HepG2 (cell line): ENCODE measurements around the gene FOXK2. TPM values are rescaled to one million over a fixed set of nuclear protein-coding genes. Genes with fewer than 3 reads are reported as not detected.

Source experiments
- FOXK2 ChIP-seq: fragments of 450-650 bp; IDR thresholded peaks from 2 replicates; pipeline ENCODE4 v1.6.1; 2016
- KMT2B ChIP-seq: IDR thresholded peaks from 2 replicates; pipeline ENCODE4 v1.6.1; 2016; ENCODE audit warnings: missing genetic modification reagents, missing compliant biosample characterization
- MAFK ChIP-seq, 2 experiments: IDR thresholded peaks in 1 of 2; conservative IDR thresholded peaks in 1 of 2; 2 replicates each; pipeline ENCODE4 v1.6.1; 2011; ENCODE audit warnings: improper control_type of control experiment in 2 of 2, low read length in 2 of 2
- MTA1 ChIP-seq: sonication (generic); formaldehyde crosslinking; IDR thresholded peaks from 2 replicates; pipeline ENCODE4 v1.4.0; 2020; ENCODE audit warnings: missing genetic modification reagents, mild to moderate bottlenecking, borderline replicate concordance
- MZF1 ChIP-seq: sonication (generic); formaldehyde crosslinking; IDR thresholded peaks from 2 replicates; pipeline ENCODE4 v1.8.1; 2023; ENCODE audit warnings: mild to moderate bottlenecking, missing genetic modification reagents, borderline replicate concordance
- NCOA1 ChIP-seq: sonication (generic); formaldehyde crosslinking; IDR thresholded peaks from 2 replicates; pipeline ENCODE4 v1.9.0; 2021; ENCODE audit warnings: missing genetic modification reagents
- PAF1 ChIP-seq: IDR thresholded peaks from 2 replicates; pipeline ENCODE4 v1.6.1; 2016; ENCODE audit warnings: missing genetic modification reagents, missing compliant biosample characterization
- PRMT3 ChIP-seq: sonication (generic); formaldehyde crosslinking; IDR thresholded peaks from 2 replicates; pipeline ENCODE4 v1.8.1; 2022; ENCODE audit warnings: low read depth, mild to moderate bottlenecking, moderate library complexity, missing genetic modification reagents, borderline replicate concordance
- SMARCC2 ChIP-seq: fragments of 450-650 bp; IDR thresholded peaks from 2 replicates; pipeline ENCODE4 v1.6.1; 2017; ENCODE audit warnings: antibody characterized with exemption, mild to moderate bottlenecking
- SNRNP70 ChIP-seq: fragments of 200-400 bp; formaldehyde crosslinking; IDR thresholded peaks from 2 replicates; pipeline ENCODE4 v1.6.1; 2017; ENCODE audit warnings: mild to moderate bottlenecking, low read depth, low read length, moderate library complexity
- ZNF230 ChIP-seq: sonication (generic); formaldehyde crosslinking; IDR thresholded peaks from 2 replicates; pipeline ENCODE4 v1.4.0; 2020; ENCODE audit warnings: mild to moderate bottlenecking, missing genetic modification reagents
- ZNF30 ChIP-seq: sonication (generic); formaldehyde crosslinking; IDR thresholded peaks from 2 replicates; pipeline ENCODE4 v1.5.0; 2020; ENCODE audit warnings: mild to moderate bottlenecking, missing genetic modification reagents
- ZNF343 ChIP-seq: sonication (generic); formaldehyde crosslinking; IDR thresholded peaks from 2 replicates; pipeline ENCODE4 v1.4.0; 2020; ENCODE audit warnings: mild to moderate bottlenecking, missing genetic modification reagents
- ZNF451 ChIP-seq: sonication (generic); formaldehyde crosslinking; IDR thresholded peaks from 2 replicates; pipeline ENCODE4 v1.5.0; 2020; ENCODE audit warnings: mild to moderate bottlenecking, missing genetic modification reagents
- ZNF546 ChIP-seq: sonication (generic); formaldehyde crosslinking; conservative IDR thresholded peaks from 2 replicates; pipeline ENCODE4 v1.8.1; 2023; ENCODE audit warnings: mild to moderate bottlenecking, missing genetic modification reagents
- ZNF562 ChIP-seq: sonication (generic); formaldehyde crosslinking; IDR thresholded peaks from 2 replicates; pipeline ENCODE4 v1.8.0; 2022; ENCODE audit warnings: missing genetic modification reagents, borderline replicate concordance
- polyA plus RNA-seq, 8 experiments: library from polyadenylated mRNA; depleted of rRNA in 3 of 8; stranded (reverse) in 7 of 8; unstranded in 1 of 8; fragments of >200 nt; fragmentation: Illumina TruSeq in 4 of 8; extraction: Trizol in 4 of 8; gene quantifications; 2 replicates each; pipeline versions ENCODE4 v1.2.1 to v1.2.3, GENCODE V29; 2011 to 2016; ENCODE audit warnings: low read depth in 4 of 8, missing spikeins in 1 of 8, mixed read lengths in 1 of 8; ENCODE audit not compliant: insufficient read depth in 1 of 8
- total RNA-seq, 5 experiments: library from RNA; depleted of rRNA; stranded (reverse); fragments of >200 nt; fragmentation: Illumina TruSeq; extraction: Trizol; gene quantifications; 2 replicates each; pipeline ENCODE4 v1.2.3, GENCODE V29; 2016; ENCODE audit warnings: low read depth in 1 of 5
- TF ChIP-seq, protein P1 (sequence below): sonication (generic); formaldehyde crosslinking; IDR thresholded peaks from 2 replicates; pipeline ENCODE4 v1.5.1; 2020; ENCODE audit warnings: missing genetic modification reagents, mild to moderate bottlenecking, borderline replicate concordance
- TF ChIP-seq, protein P2 (sequence below): sonication (generic); formaldehyde crosslinking; IDR thresholded peaks from 2 replicates; pipeline ENCODE4 v1.9.0; 2021; ENCODE audit warnings: missing genetic modification reagents, mild to moderate bottlenecking, borderline replicate concordance
- TF ChIP-seq, protein P3 (sequence below): sonication (generic); formaldehyde crosslinking; IDR thresholded peaks from 2 replicates; pipeline ENCODE4 v1.5.0; 2020; ENCODE audit warnings: mild to moderate bottlenecking, missing genetic modification reagents
- TF ChIP-seq, protein P4 (sequence below): sonication (generic); formaldehyde crosslinking; IDR thresholded peaks from 2 replicates; pipeline ENCODE4 v1.9.0; 2021; ENCODE audit warnings: missing genetic modification reagents, borderline replicate concordance

Gene FOXK2
- total and polyA plus RNA-seq, 2 of the 13 experiments (the other 11 are each of a cell fraction or from before 2014, with no cell fraction given) = 67.1 to 67.2 TPM

DNA sequence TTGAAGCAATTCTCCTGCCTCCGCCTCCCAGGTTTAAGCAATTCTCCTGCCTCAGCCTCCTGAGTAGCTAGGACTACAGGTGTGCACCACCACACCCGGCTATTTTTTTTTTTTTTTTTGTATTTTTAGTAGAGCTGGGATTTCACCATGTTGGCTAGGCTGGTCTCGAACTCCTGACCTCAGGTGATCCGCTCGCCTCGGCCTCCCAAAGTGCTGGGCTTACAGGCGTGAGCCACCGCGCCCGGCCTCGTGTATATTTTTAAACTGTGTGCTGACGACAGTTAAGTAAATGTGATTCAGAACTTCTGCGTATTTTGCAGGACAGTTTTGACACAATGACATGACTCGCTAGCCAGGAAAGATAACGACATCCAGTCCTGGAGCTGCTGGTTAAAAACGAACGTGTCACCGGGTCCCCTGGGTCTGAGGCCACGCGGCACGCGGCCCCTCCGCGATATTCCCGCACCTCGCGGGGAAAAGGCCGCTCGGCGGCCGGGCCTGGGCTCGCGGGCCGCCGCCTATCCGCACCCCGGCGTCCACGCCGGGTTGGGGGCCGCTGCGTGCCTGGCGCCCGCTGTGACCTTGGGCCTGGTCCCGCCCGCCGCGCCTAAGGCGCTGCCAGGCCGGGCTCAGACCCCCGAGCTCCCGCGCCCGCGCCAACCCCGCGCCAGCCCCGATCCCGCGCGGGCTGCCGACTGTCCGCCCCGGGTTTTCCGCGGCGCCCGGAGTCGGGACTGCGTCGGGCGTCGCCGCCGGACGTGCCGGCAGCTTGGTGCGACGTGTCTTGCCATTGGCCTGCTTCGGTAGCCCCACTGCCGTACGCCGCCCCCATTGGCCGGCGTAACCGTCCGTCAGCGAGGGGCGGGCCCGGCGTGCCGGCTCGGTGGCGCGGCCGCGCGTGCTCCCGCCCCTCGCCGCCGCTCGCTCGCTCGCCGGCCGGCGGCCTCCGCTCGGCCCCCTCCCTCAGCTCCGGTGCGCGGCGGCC is at the start of gene FOXK2 (continued):
- TF ChIP-seq, protein P1, sequence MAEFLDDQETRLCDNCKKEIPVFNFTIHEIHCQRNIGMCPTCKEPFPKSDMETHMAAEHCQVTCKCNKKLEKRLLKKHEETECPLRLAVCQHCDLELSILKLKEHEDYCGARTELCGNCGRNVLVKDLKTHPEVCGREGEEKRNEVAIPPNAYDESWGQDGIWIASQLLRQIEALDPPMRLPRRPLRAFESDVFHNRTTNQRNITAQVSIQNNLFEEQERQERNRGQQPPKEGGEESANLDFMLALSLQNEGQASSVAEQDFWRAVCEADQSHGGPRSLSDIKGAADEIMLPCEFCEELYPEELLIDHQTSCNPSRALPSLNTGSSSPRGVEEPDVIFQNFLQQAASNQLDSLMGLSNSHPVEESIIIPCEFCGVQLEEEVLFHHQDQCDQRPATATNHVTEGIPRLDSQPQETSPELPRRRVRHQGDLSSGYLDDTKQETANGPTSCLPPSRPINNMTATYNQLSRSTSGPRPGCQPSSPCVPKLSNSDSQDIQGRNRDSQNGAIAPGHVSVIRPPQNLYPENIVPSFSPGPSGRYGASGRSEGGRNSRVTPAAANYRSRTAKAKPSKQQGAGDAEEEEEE (CRISPR knock-in tag) = no peak
- TF ChIP-seq PRMT3 (CRISPR knock-in tag) (0 out of 2 replicates have a peak, but pooled peaks have one; percentile 32), MAFK (conservative IDR thresholded peaks at IDR 0.05 in 1 of 2, IDR thresholded peaks at IDR 0.05 in 1 of 2; ENCODE audit: low read length in 2 of 2) (no peak), ZNF30 (no peak), ZNF343 (CRISPR knock-in tag) (peak; percentile 84; the same call in 1 of the 2 replicates), NCOA1 (CRISPR knock-in tag) (no peak), ZNF546 (CRISPR knock-in tag) (peak; percentile 46; the same call in 1 of the 2 replicates), ZNF451 (peak; percentile 43; the same call in 1 of the 2 replicates), KMT2B (peak; percentile 68; the same call in 1 of the 2 replicates), SNRNP70 (no peak), ZNF230 (peak; percentile 97), MZF1 (CRISPR knock-in tag) (no peak), MTA1 (no peak), PAF1 (CRISPR knock-in tag) (no peak), FOXK2 (no peak), SMARCC2 (no peak), ZNF562 (CRISPR knock-in tag) (no peak)
- TF ChIP-seq, protein P2, sequence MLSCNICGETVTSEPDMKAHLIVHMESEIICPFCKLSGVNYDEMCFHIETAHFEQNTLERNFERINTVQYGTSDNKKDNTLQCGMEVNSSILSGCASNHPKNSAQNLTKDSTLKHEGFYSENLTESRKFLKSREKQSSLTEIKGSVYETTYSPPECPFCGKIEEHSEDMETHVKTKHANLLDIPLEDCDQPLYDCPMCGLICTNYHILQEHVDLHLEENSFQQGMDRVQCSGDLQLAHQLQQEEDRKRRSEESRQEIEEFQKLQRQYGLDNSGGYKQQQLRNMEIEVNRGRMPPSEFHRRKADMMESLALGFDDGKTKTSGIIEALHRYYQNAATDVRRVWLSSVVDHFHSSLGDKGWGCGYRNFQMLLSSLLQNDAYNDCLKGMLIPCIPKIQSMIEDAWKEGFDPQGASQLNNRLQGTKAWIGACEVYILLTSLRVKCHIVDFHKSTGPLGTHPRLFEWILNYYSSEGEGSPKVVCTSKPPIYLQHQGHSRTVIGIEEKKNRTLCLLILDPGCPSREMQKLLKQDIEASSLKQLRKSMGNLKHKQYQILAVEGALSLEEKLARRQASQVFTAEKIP (CRISPR knock-in tag) = no peak
- TF ChIP-seq, protein P3, sequence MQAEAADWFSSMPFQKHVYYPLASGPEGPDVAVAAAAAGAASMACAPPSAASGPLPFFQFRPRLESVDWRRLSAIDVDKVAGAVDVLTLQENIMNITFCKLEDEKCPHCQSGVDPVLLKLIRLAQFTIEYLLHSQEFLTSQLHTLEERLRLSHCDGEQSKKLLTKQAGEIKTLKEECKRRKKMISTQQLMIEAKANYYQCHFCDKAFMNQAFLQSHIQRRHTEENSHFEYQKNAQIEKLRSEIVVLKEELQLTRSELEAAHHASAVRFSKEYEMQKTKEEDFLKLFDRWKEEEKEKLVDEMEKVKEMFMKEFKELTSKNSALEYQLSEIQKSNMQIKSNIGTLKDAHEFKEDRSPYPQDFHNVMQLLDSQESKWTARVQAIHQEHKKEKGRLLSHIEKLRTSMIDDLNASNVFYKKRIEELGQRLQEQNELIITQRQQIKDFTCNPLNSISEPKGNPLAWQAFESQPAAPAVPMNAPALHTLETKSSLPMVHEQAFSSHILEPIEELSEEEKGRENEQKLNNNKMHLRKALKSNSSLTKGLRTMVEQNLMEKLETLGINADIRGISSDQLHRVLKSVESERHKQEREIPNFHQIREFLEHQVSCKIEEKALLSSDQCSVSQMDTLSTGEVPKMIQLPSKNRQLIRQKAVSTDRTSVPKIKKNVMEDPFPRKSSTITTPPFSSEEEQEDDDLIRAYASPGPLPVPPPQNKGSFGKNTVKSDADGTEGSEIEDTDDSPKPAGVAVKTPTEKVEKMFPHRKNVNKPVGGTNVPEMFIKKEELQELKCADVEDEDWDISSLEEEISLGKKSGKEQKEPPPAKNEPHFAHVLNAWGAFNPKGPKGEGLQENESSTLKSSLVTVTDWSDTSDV (CRISPR knock-in tag) = peak; percentile 26; the same call in 1 of the 2 replicates
- TF ChIP-seq, protein P4, sequence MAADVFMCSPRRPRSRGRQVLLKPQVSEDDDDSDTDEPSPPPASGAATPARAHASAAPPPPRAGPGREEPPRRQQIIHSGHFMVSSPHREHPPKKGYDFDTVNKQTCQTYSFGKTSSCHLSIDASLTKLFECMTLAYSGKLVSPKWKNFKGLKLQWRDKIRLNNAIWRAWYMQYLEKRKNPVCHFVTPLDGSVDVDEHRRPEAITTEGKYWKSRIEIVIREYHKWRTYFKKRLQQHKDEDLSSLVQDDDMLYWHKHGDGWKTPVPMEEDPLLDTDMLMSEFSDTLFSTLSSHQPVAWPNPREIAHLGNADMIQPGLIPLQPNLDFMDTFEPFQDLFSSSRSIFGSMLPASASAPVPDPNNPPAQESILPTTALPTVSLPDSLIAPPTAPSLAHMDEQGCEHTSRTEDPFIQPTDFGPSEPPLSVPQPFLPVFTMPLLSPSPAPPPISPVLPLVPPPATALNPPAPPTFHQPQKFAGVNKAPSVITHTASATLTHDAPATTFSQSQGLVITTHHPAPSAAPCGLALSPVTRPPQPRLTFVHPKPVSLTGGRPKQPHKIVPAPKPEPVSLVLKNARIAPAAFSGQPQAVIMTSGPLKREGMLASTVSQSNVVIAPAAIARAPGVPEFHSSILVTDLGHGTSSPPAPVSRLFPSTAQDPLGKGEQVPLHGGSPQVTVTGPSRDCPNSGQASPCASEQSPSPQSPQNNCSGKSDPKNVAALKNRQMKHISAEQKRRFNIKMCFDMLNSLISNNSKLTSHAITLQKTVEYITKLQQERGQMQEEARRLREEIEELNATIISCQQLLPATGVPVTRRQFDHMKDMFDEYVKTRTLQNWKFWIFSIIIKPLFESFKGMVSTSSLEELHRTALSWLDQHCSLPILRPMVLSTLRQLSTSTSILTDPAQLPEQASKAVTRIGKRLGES (CRISPR knock-in tag) = no peak
